CD14-positive monocyte (primary cell): Measurements from ENCODE around the gene RSPH4A. TPM values are rescaled to one million over a fixed set of nuclear protein-coding genes. Genes with fewer than 3 reads are reported as not detected.

Experiments
- DNase-seq, 3 donors: peaks; one replicate each; pipeline ENCODE4 v3.0.0-alpha.2; 2011 to 2022
- H2AFZ ChIP-seq: 2 replicates; pipeline ENCODE4 v1.6.0; 2012; ENCODE audit warnings: mild to moderate bottlenecking, low read depth, low read length, inconsistent platforms; ENCODE audit not compliant: insufficient read depth, poor library complexity, severe bottlenecking
- H3K27ac ChIP-seq, 2 donors: 1 replicate in 1 of 2; 2 replicates in 1 of 2; pipeline ENCODE4 v1.5.1; 2012 to 2013; ENCODE audit warnings: low read length in 2 of 2, control low read depth in 1 of 2, inconsistent platforms in 1 of 2, low read depth in 1 of 2, mild to moderate bottlenecking in 1 of 2
- H3K27me3 ChIP-seq, 2 donors: one replicate each; pipeline versions ENCODE4 v1.6.0 to v1.6.1; 2011 to 2013; ENCODE audit warnings: low read length in 2 of 2; ENCODE audit not compliant: control insufficient read depth in 2 of 2, insufficient read depth in 2 of 2
- H3K36me3 ChIP-seq, 2 donors: replicated peaks in 1 of 2; 1 replicate in 1 of 2; 2 replicates in 1 of 2; pipeline versions ENCODE4 v1.5.1 to v1.6.1; 2012 to 2013; ENCODE audit warnings: low read length in 2 of 2, control low read depth in 1 of 2, inconsistent platforms in 1 of 2, mild to moderate bottlenecking in 1 of 2; ENCODE audit not compliant: insufficient read depth in 2 of 2, control insufficient read depth in 1 of 2
- H3K4me1 ChIP-seq, 2 donors: 1 replicate in 1 of 2; 2 replicates in 1 of 2; pipeline versions ENCODE4 v1.5.1 to v1.6.1; 2012 to 2013; ENCODE audit warnings: low read length in 2 of 2, control low read depth in 1 of 2, inconsistent platforms in 1 of 2, mild to moderate bottlenecking in 1 of 2, moderate library complexity in 1 of 2; ENCODE audit not compliant: insufficient read depth in 2 of 2, control insufficient read depth in 1 of 2
- H3K4me2 ChIP-seq: replicated peaks from 2 replicates; pipeline ENCODE3; 2012; ENCODE audit warnings: low read length, moderate library complexity, mild to moderate bottlenecking; ENCODE audit not compliant: poor library complexity, severe bottlenecking; ENCODE audit errors: extremely low read depth
- H3K4me3 ChIP-seq, 3 experiments: fragments of 200-600 bp in 1 of 3; sonication (generic) in 1 of 3; replicated peaks in 1 of 3; 1 replicate in 2 of 3; 2 replicates in 1 of 3; pipeline ENCODE4 v1.5.1; 2011 to 2013; ENCODE audit warnings: low read length in 3 of 3, mild to moderate bottlenecking in 3 of 3, control low read depth in 2 of 3, low read depth in 2 of 3, inconsistent platforms in 1 of 3, moderate library complexity in 1 of 3
- H3K79me2 ChIP-seq: 2 replicates; pipeline ENCODE4 v1.6.0; 2012; ENCODE audit warnings: mild to moderate bottlenecking, control low read depth, inconsistent platforms, low read length, moderate library complexity; ENCODE audit not compliant: insufficient read depth
- H3K9ac ChIP-seq: 2 replicates; pipeline ENCODE4 v1.6.0; 2017; ENCODE audit warnings: low read length, mild to moderate bottlenecking; ENCODE audit not compliant: insufficient read depth, poor library complexity, severe bottlenecking
- H3K9me3 ChIP-seq, 2 donors: replicated peaks in 1 of 2; 1 replicate in 1 of 2; 2 replicates in 1 of 2; pipeline versions ENCODE4 v1.5.1 to v1.6.1; 2012 to 2013; ENCODE audit warnings: low read length in 2 of 2, control low read depth in 1 of 2; ENCODE audit not compliant: control insufficient read depth in 1 of 2, insufficient read depth in 1 of 2
- H4K20me1 ChIP-seq: 2 replicates; pipeline ENCODE4 v1.6.0; 2012; ENCODE audit warnings: mild to moderate bottlenecking, low read length, control low read depth, moderate library complexity; ENCODE audit not compliant: insufficient read depth
- H3K27ac Mint-ChIP-seq, 7 donors: one replicate each; pipeline ENCODE4 v1.8.0; 2020; ENCODE audit warnings: mild to moderate bottlenecking in 7 of 7, mixed read lengths in 7 of 7, moderate library complexity in 6 of 7, inconsistent platforms in 2 of 7
- H3K27me3 Mint-ChIP-seq, 3 donors: one replicate each; pipeline ENCODE4 v1.8.0; 2021 to 2022; ENCODE audit warnings: low read depth in 3 of 3, mild to moderate bottlenecking in 3 of 3, mixed read lengths in 3 of 3, moderate library complexity in 3 of 3, inconsistent platforms in 1 of 3
- H3K36me3 Mint-ChIP-seq, 2 donors: one replicate each; pipeline ENCODE4 v1.8.0; 2020; ENCODE audit warnings: mixed read lengths in 2 of 2, inconsistent platforms in 1 of 2, mild to moderate bottlenecking in 1 of 2
- H3K4me1 Mint-ChIP-seq: one replicate; pipeline ENCODE4 v1.8.0; 2020; ENCODE audit warnings: mild to moderate bottlenecking, mixed read lengths
- H3K4me3 Mint-ChIP-seq, 2 donors: one replicate each; pipeline ENCODE4 v1.8.0; 2020; ENCODE audit warnings: mild to moderate bottlenecking in 2 of 2, mixed read lengths in 2 of 2, moderate library complexity in 1 of 2
- H3K9me3 Mint-ChIP-seq, 7 donors: one replicate each; pipeline ENCODE4 v1.8.0; 2020 to 2022; ENCODE audit warnings: mixed read lengths in 7 of 7, mild to moderate bottlenecking in 6 of 7, moderate library complexity in 6 of 7, inconsistent platforms in 2 of 7
- CTCF ChIP-seq: fragments of 200-600 bp; IDR thresholded peaks from one replicate; pipeline ENCODE4 v1.8.0; 2022; ENCODE audit warnings: antibody characterized with exemption, mild to moderate bottlenecking
- WGBS: methylation state at CpG from one replicate; pipeline ENCODE4 v1.1.5; 2013; ENCODE audit warnings: missing lambda C conversion rate; ENCODE audit not compliant: insufficient coverage; 5-methylcytosine and 5-hydroxymethylcytosine counted together
- intact Hi-C, 2 donors: fragments of 100-400 bp; cut with micrococcal nuclease; formaldehyde crosslinking; loops; one replicate each; pipeline versions ENCODE4 v1.15.0 to v1.15.1; 2023
- polyA plus RNA-seq, 3 donors: library from polyadenylated mRNA; depleted of rRNA in 1 of 3; unstranded in 2 of 3; stranded (reverse) in 1 of 3; fragments of 300-500 nt in 2 of 3; fragments of >200 nt in 1 of 3; fragmentation: Illumina TruSeq in 2 of 3; gene quantifications; 1 replicate in 2 of 3; 2 replicates in 1 of 3; pipeline ENCODE4 v1.2.3, GENCODE V29; 2012 to 2021

RSPH4A gene
- polyA plus RNA-seq, 3 donors, result 0.15 TPM; not detected in 2

GRCh38 chr6:116568821-116569755, 47.2 kb upstream of the RSPH4A start:
- H3K4me3 ChIP-seq, result peak overlapping the region in 1 of 3 experiments; percentile 29
- Mint-ChIP-seq H3K9me3 (peaks cover 3 to 9% (median 6%) of the 10 kb centered on the region in 7 donors), H3K27me3 (peaks cover 3 to 11% (median 4%) of the 10 kb centered on the region in 3 donors), H3K4me1 (peaks cover 62% of the 10 kb centered on the region), H3K4me3 (peak overlapping the region; percentile 13 to 56), H3K27ac (peak overlapping the region; percentile 33 to 87 (median 76)), H3K36me3 (peaks cover 2 to 4% of the 10 kb centered on the region in 2 donors)
- no peaks in the 10 kb centered on the region for H3K27me3 ChIP-seq
- WGBS, result 0% methylated on average over 1 of the region's 7 CpGs
- H3K27ac ChIP-seq, result peak overlapping the region in 1 of 2 donors; percentile 60
- H3K4me2 ChIP-seq, result peak overlapping the region; percentile 40
- H3K9ac ChIP-seq, result no peak overlapping the region
- no peaks in the 10 kb centered on the region for H3K36me3 ChIP-seq
- peaks cover 39% of the 10 kb centered on the region for H3K79me2 ChIP-seq
- TF ChIP-seq CTCF, result no peak
- H3K4me1 ChIP-seq, result peaks cover 44 to 54% of the 10 kb centered on the region in 2 donors
- no peak overlapping the region for H2AFZ ChIP-seq
- H3K9me3 ChIP-seq, result peaks cover 5 to 8% of the 10 kb centered on the region in 2 donors
- intact Hi-C loops, result no loop called here
- peak; percentile 44 to 73 (median 58) for DNase-seq
- H4K20me1 ChIP-seq, result no peaks in the 10 kb centered on the region

- no peaks in the 10 kb centered on the region for H3K27me3 ChIP-seq
- peaks cover 56% of the 10 kb centered on the region for H3K4me1 Mint-ChIP-seq
- peaks cover 12 to 13% of the 10 kb centered on the region in 2 donors for H3K36me3 Mint-ChIP-seq
- peak within 1 kb of the TSS; percentile 91 to 96 for H3K27ac ChIP-seq
- H3K36me3 ChIP-seq, result peaks cover 4 to 14% of the 10 kb centered on the region in 2 donors
- peak; percentile 97 to 98 (median 98) for DNase-seq
- no peak for TF ChIP-seq CTCF
- H2AFZ ChIP-seq, result peak within 1 kb of the TSS; percentile 96
- H3K27me3 Mint-ChIP-seq, result peaks cover 0 to 2% (median 0%) of the 10 kb centered on the region in 3 donors
- peak within 1 kb of the TSS; percentile 99 for H3K4me3 Mint-ChIP-seq
- peaks cover 38 to 46% of the 10 kb centered on the region in 2 donors for H3K4me1 ChIP-seq
- peak within 1 kb of the TSS; percentile 84 for H3K4me2 ChIP-seq
- peak within 1 kb of the TSS; percentile 96 for H3K9ac ChIP-seq
- peaks cover 5 to 8% of the 10 kb centered on the region in 2 donors for H3K9me3 ChIP-seq
- H3K79me2 ChIP-seq, result peaks cover 58% of the 10 kb centered on the region
- peak within 1 kb of the TSS; percentile 87 to 92 (median 89) for H3K4me3 ChIP-seq
- intact Hi-C loops, result loop anchor here in 1 of 2 donors (5.0 kb wide), 1 partner anchor 96 kb away; the partner anchor contains the start of gene ZUP1
- H4K20me1 ChIP-seq, result no peaks in the 10 kb centered on the region
- H3K9me3 Mint-ChIP-seq, result peaks cover 3 to 9% (median 7%) of the 10 kb centered on the region in 7 donors
- WGBS, result 0% methylated on average over 59 of the region's 62 CpGs
- H3K27ac Mint-ChIP-seq, result peak within 1 kb of the TSS; percentile 94 to 99 (median 98)
These were observed 45.2 kb upstream of the RSPH4A start, which contains the start of gene RWDD1 for GRCh38 chr6:116570856-116571682. Gene RWDD1 (plus strand): TSS chr6:116571504. CDS start chr6:116571583, 79 bp downstream.
